H1 (cell line): ENCODE measurements around the gene GNG12. TPM values are rescaled to one million over a fixed set of nuclear protein-coding genes. Genes with fewer than 3 reads are reported as not detected.

Source experiments
- CTCF ChIA-PET: fragments of 300-600 bp; sonication (Branson Sonifier 250); formaldehyde crosslinking; loops from one replicate; lab custom pipeline; 2021; ENCODE audit not compliant: partially characterized antibody; lab: Charles Lee
- POLR2A ChIA-PET: fragments of 300-600 bp; sonication (Branson Sonifier 250); formaldehyde crosslinking; loops from one replicate; lab custom pipeline; 2021; ENCODE audit warnings: inconsistent platforms; ENCODE audit not compliant: partially characterized antibody; lab: Charles Lee
- DNase-seq, 2 experiments: peaks; one replicate each; pipeline versions ENCODE4 v3.0.0 to v3.0.0-alpha.2; 2010 to 2022; ENCODE audit warnings: low spot score in 2 of 2, low read depth in 1 of 2, mixed read lengths in 1 of 2
- FAIRE-seq: peaks from 2 replicates; lab custom pipeline; 2011; peaks lifted over from hg19 to GRCh38; lab: Jason Lieb, UNC
- H2AFZ ChIP-seq: 2 replicates; pipeline ENCODE4 v1.8.1; 2012; ENCODE audit warnings: low read length, inconsistent platforms
- H2AK5ac ChIP-seq: 2 replicates; pipeline ENCODE4 v1.6.1; 2013; ENCODE audit warnings: low read depth, low read length
- H2BK120ac ChIP-seq: replicated peaks from 2 replicates; pipeline ENCODE3; 2013; ENCODE audit warnings: low read depth, low read length, inconsistent platforms
- H2BK12ac ChIP-seq: 2 replicates; pipeline ENCODE4 v1.6.1; 2013; ENCODE audit warnings: low read depth, low read length
- H2BK15ac ChIP-seq: 2 replicates; pipeline ENCODE4 v1.6.1; 2013; ENCODE audit warnings: low read length
- H2BK20ac ChIP-seq: 2 replicates; pipeline ENCODE4 v1.6.1; 2013; ENCODE audit warnings: low read length
- H2BK5ac ChIP-seq: 2 replicates; pipeline ENCODE4 v1.6.1; 2013; ENCODE audit warnings: low read depth, low read length
- H3K14ac ChIP-seq: 2 replicates; pipeline ENCODE4 v1.6.1; 2013; ENCODE audit warnings: inconsistent platforms; ENCODE audit not compliant: insufficient read length
- H3K18ac ChIP-seq: 2 replicates; pipeline ENCODE4 v1.6.1; 2013; ENCODE audit warnings: low read length; ENCODE audit errors: extremely low read depth
- H3K23ac ChIP-seq: 2 replicates; pipeline ENCODE4 v1.6.1; 2013; ENCODE audit warnings: inconsistent platforms; ENCODE audit not compliant: insufficient read length
- H3K23me2 ChIP-seq: 2 replicates; pipeline ENCODE4 v1.6.1; 2013; ENCODE audit warnings: low read depth, low read length
- H3K27ac ChIP-seq: 2 replicates; pipeline ENCODE4 v1.6.1; 2011; ENCODE audit warnings: low read depth, low read length, inconsistent platforms
- H3K27me3 ChIP-seq, 4 experiments: replicated peaks in 1 of 4; 1 replicate in 1 of 4; 2 replicates in 3 of 4; pipeline versions ENCODE4 v1.6.1 to v1.8.1; 2011 to 2013; ENCODE audit warnings: low read length in 3 of 4, mild to moderate bottlenecking in 3 of 4, inconsistent platforms in 2 of 4, mixed read lengths in 2 of 4, moderate library complexity in 1 of 4; ENCODE audit not compliant: control insufficient read depth in 3 of 4, insufficient read depth in 3 of 4; ENCODE audit errors: extremely low read depth in 1 of 4
- H3K36me3 ChIP-seq, 4 experiments: 2 replicates each; pipeline versions ENCODE4 v1.6.1 to v1.8.1; 2011 to 2013; ENCODE audit warnings: mild to moderate bottlenecking in 4 of 4, low read length in 3 of 4, moderate library complexity in 2 of 4, control low read depth in 1 of 4, inconsistent platforms in 1 of 4; ENCODE audit not compliant: insufficient read depth in 4 of 4, control insufficient read depth in 2 of 4
- H3K4ac ChIP-seq: replicated peaks from 2 replicates; pipeline ENCODE3; 2013; ENCODE audit warnings: low read length, low read depth, mixed read lengths, inconsistent platforms; ENCODE audit not compliant: insufficient read length
- H3K4me1 ChIP-seq, 4 experiments: replicated peaks in 1 of 4; 1 replicate in 1 of 4; 2 replicates in 3 of 4; pipeline versions ENCODE4 v1.6.1 to v1.8.1; 2011 to 2013; ENCODE audit warnings: low read length in 3 of 4, inconsistent platforms in 2 of 4, mixed read lengths in 1 of 4; ENCODE audit not compliant: insufficient read depth in 4 of 4, control insufficient read depth in 3 of 4
- H3K4me2 ChIP-seq, 2 experiments: 2 replicates each; pipeline versions ENCODE4 v1.6.1 to v1.8.1; 2011 to 2013; ENCODE audit warnings: low read depth in 2 of 2, low read length in 2 of 2, control low read depth in 1 of 2, inconsistent platforms in 1 of 2, mild to moderate bottlenecking in 1 of 2; ENCODE audit not compliant: insufficient read depth in 1 of 2
- H3K4me3 ChIP-seq, 4 experiments: fragments of 200-600, 300-600 bp in 1 of 4; sonication (generic), shearing (Covaris generic), sonication (Bioruptor Twin) in 1 of 4; 2 replicates each; pipeline versions ENCODE4 v1.5.1 to v1.8.1; 2011 to 2016; ENCODE audit warnings: low read length in 4 of 4, low read depth in 3 of 4, control low read depth in 2 of 4, inconsistent platforms in 2 of 4, mild to moderate bottlenecking in 2 of 4, mixed read lengths in 1 of 4, moderate library complexity in 1 of 4; ENCODE audit not compliant: insufficient read depth in 2 of 4; ENCODE audit errors: extremely low read depth in 1 of 4
- H3K56ac ChIP-seq: replicated peaks from 2 replicates; pipeline ENCODE3; 2013; ENCODE audit warnings: low read depth, mild to moderate bottlenecking, mixed read lengths, low read length, inconsistent platforms; ENCODE audit not compliant: insufficient read length
- H3K79me1 ChIP-seq: 2 replicates; pipeline ENCODE4 v1.6.1; 2013; ENCODE audit warnings: low read depth, low read length, control low read depth
- H3K79me2 ChIP-seq, 2 experiments: 2 replicates each; pipeline versions ENCODE4 v1.6.1 to v1.8.1; 2012 to 2013; ENCODE audit warnings: low read length in 2 of 2, mild to moderate bottlenecking in 2 of 2, inconsistent platforms in 1 of 2; ENCODE audit not compliant: insufficient read depth in 2 of 2, control insufficient read depth in 1 of 2
- H3K9ac ChIP-seq, 4 experiments: replicated peaks in 1 of 4; 1 replicate in 1 of 4; 2 replicates in 3 of 4; pipeline versions ENCODE4 v1.6.1 to v1.8.1; 2011 to 2013; ENCODE audit warnings: low read depth in 3 of 4, low read length in 3 of 4, control low read depth in 2 of 4, mild to moderate bottlenecking in 2 of 4, moderate library complexity in 2 of 4, inconsistent platforms in 1 of 4; ENCODE audit errors: extremely low read depth in 1 of 4
- H3K9me3 ChIP-seq, 2 experiments: 2 replicates each; pipeline versions ENCODE4 v1.6.1 to v1.8.1; 2012 to 2013; ENCODE audit warnings: mild to moderate bottlenecking in 2 of 2, moderate library complexity in 2 of 2, control low read depth in 1 of 2, inconsistent platforms in 1 of 2, low read depth in 1 of 2, low read length in 1 of 2, mixed read lengths in 1 of 2; ENCODE audit not compliant: insufficient read depth in 2 of 2
- H4K20me1 ChIP-seq, 2 experiments: replicated peaks in 1 of 2; 2 replicates each; pipeline versions ENCODE3 to v1.8.1; 2011 to 2013; ENCODE audit warnings: inconsistent platforms in 2 of 2, low read length in 2 of 2, mild to moderate bottlenecking in 1 of 2; ENCODE audit not compliant: insufficient read depth in 2 of 2, control insufficient read depth in 1 of 2
- H4K5ac ChIP-seq: 2 replicates; pipeline ENCODE4 v1.6.1; 2013; ENCODE audit warnings: low read length, low read depth, mixed read lengths, inconsistent platforms; ENCODE audit not compliant: insufficient read length
- H4K8ac ChIP-seq: 2 replicates; pipeline ENCODE4 v1.8.0; 2013; ENCODE audit warnings: mild to moderate bottlenecking, moderate library complexity, low read length, inconsistent platforms; ENCODE audit not compliant: insufficient read depth; ENCODE audit errors: extremely low read depth
- H4K91ac ChIP-seq: replicated peaks from 2 replicates; pipeline ENCODE3; 2013; ENCODE audit warnings: low read length, mixed read lengths, inconsistent platforms; ENCODE audit not compliant: insufficient read length
- CBX5 ChIP-seq: fragments of 300-800, 300-1000 bp; sonication (generic); IDR thresholded peaks from 2 replicates; pipeline ENCODE4 v1.7.1; 2016; ENCODE audit warnings: antibody characterized with exemption, low read length, low read depth
- GABPA ChIP-seq: IDR thresholded peaks from 2 replicates; pipeline ENCODE4 v1.6.1; 2011; ENCODE audit warnings: mild to moderate bottlenecking, low read length, moderate library complexity, borderline replicate concordance; ENCODE audit not compliant: insufficient read depth
- POLR2AphosphoS5 ChIP-seq: IDR thresholded peaks from 2 replicates; pipeline ENCODE4 v1.6.1; 2011; ENCODE audit warnings: low read depth, low read length
- SP1 ChIP-seq: IDR thresholded peaks from 2 replicates; pipeline ENCODE4 v1.6.1; 2011; ENCODE audit warnings: low read depth, low read length
- SRF ChIP-seq: IDR thresholded peaks from 2 replicates; pipeline ENCODE4 v1.6.1; 2011; ENCODE audit warnings: mild to moderate bottlenecking, low read depth, low read length, moderate library complexity
- WGBS, 2 experiments: shearing (Covaris generic) in 1 of 2; methylation state at CpG; one replicate each; pipeline versions ENCODE4 v1.1.6 to v1.1.7; 2013 to 2015; ENCODE audit warnings: low lambda C conversion rate in 2 of 2, mixed read lengths in 2 of 2, inconsistent platforms in 1 of 2, low coverage in 1 of 2, missing lambda C conversion rate in 1 of 2; ENCODE audit not compliant: insufficient replicate concordance in 2 of 2, insufficient coverage in 1 of 2, insufficient read length in 1 of 2; ENCODE audit errors: extremely low coverage in 1 of 2, missing lambda C conversion rate in 1 of 2; 5-methylcytosine and 5-hydroxymethylcytosine counted together
- polyA plus RNA-seq, 7 experiments: library from polyadenylated mRNA; depleted of rRNA in 3 of 7; stranded (reverse) in 5 of 7; unstranded in 2 of 7; fragments of >200 nt in 5 of 7; fragments of 200-250 nt in 2 of 7; gene quantifications; 1 replicate in 5 of 7; 2 replicates in 1 of 7; 4 replicates in 1 of 7; pipeline versions ENCODE4 v1.2.1 to v1.2.3, GENCODE V29; 2011 to 2013; ENCODE audit warnings: missing spikeins in 2 of 7, mixed read lengths in 2 of 7
- total RNA-seq: library from RNA; stranded (reverse); fragmentation: NEBNext Ultra II Directional; extraction: Animal tissue kit (Norgen Biotek cat#: 25700); gene quantifications from 2 replicates; pipeline ENCODE4 v1.2.1, GENCODE V29; 2021

The GNG12 gene
- total and polyA plus RNA-seq, 2 of the 8 experiments (the other 6 are each of a cell fraction or from before 2014, with no cell fraction given) = 11.4 to 35.8 TPM

GRCh38 chr1:67827688-67828087 lies 5.6 kb downstream of the GNG12 start:
- Histone ChIP-seq H2BK20ac (no peak overlapping the region), H3K36me3 (no peaks in the 10 kb centered on the region), H3K27me3 (peaks cover 0 to 11% (median 3%) of the 10 kb centered on the region in 4 experiments; a peak in 4 of 7 replicates), H3K56ac (no peak overlapping the region), H2BK5ac (no peak overlapping the region), H4K91ac (no peak overlapping the region), H2AK5ac (no peak overlapping the region), H3K18ac (no peak overlapping the region), H2BK15ac (no peak overlapping the region), H3K79me2 (peaks cover 0 to 11% of the 10 kb centered on the region in 2 experiments; a peak in 2 of 4 replicates), H3K4me3 (no peak overlapping the region), H3K4ac (no peak overlapping the region), H2BK12ac (no peak overlapping the region), H2AFZ (no peak overlapping the region), H3K27ac (no peak overlapping the region), H4K8ac (no peak overlapping the region), H3K9ac (no peak overlapping the region), H3K23me2 (peaks cover 7% of the 10 kb centered on the region), H3K4me1 (peaks cover 0 to 2% (median 0%) of the 10 kb centered on the region in 4 experiments; a peak in 4 of 7 replicates), H3K14ac (no peak overlapping the region), H3K4me2 (no peak overlapping the region), H4K20me1 (no peaks in the 10 kb centered on the region), H3K9me3 (no peaks in the 10 kb centered on the region), H2BK120ac (no peak overlapping the region), H3K23ac (no peak overlapping the region), H4K5ac (no peak overlapping the region), H3K79me1 (no peaks in the 10 kb centered on the region; the same call in 1 of the 2 replicates)
- ChIA-PET POLR2A (interaction anchor here (1.6 kb wide), 1 partner anchor 142 kb away, joined by 3 read pairs; the partner anchor contains the start of gene GADD45A), CTCF (interaction anchor here (1.3 to 2.1 kb wide), 2 partner anchors 10 to 62 kb away, joined by 3 to 8 read pairs; no protein-coding TSS in a partner anchor)
- DNase-seq = no peak
- TF ChIP-seq SP1 (no peak), POLR2AphosphoS5 (no peak), SRF (no peak), CBX5 (no peak), GABPA (no peak)
- 86% methylated on average over 4 of the region's 4 CpGs; no CpG with 5 or more reads in 1 of the 2 experiments for WGBS, 2 experiments
- FAIRE-seq = no peak
